Liver (tissue), 3 donors: ENCODE measurements around the gene IGF2.

Experiments
- RAD21 ChIP-seq, 2 donors: IDR thresholded peaks; 2 replicates each; pipeline ENCODE4 v1.6.1; 2016; ENCODE audit warnings: antibody characterized with exemption in 2 of 2, mild to moderate bottlenecking in 2 of 2
- SP1 ChIP-seq: IDR thresholded peaks from 2 replicates; pipeline ENCODE4 v1.6.1; 2018; ENCODE audit warnings: antibody characterized with exemption, mild to moderate bottlenecking
- TF ChIP-seq, protein P1 (sequence below): fragments of 150-350 bp; IDR thresholded peaks from 2 replicates; pipeline ENCODE4 v1.5.1; 2017; ENCODE audit warnings: improper control_type of control experiment, low read depth, low read length; ENCODE audit not compliant: missing input control
- TF ChIP-seq, protein P2 (sequence below): IDR thresholded peaks from 2 replicates; pipeline ENCODE4 v1.6.1; 2016; ENCODE audit warnings: antibody characterized with exemption
- TF ChIP-seq, protein P3 (sequence below): IDR thresholded peaks from 2 replicates; pipeline ENCODE4 v1.6.1; 2016; ENCODE audit warnings: antibody characterized with exemption
- TF ChIP-seq, protein P4 (sequence below): IDR thresholded peaks from 2 replicates; pipeline ENCODE4 v1.6.1; 2016; ENCODE audit warnings: antibody characterized with exemption, mild to moderate bottlenecking
- donor health status: healthy.
- donor health status: healthy.

DNA sequence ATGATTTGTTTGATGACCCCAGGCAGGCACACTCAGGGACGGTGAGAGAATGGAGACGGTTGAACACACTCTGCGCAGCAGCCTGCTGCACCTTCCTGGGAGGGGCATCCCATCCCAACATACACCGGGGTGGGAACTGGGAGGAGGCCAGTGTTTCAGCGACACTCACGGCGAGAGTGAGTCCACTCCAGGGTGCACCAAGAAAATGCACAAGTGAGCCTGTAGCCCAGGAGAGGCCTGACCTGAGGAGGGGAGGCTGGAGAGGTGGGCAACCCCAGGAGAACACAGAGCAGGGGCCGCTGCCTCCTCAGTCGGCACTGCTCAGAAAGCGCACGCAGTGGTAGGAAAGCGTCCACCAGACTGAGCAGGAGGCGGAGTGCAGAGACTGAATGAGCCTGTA lies 54.5 kb downstream of the IGF2 start:
- TF ChIP-seq SP1 (no peak), RAD21 (IDR thresholded peaks at IDR 0.05) (no peak)
- TF ChIP-seq, protein P1, sequence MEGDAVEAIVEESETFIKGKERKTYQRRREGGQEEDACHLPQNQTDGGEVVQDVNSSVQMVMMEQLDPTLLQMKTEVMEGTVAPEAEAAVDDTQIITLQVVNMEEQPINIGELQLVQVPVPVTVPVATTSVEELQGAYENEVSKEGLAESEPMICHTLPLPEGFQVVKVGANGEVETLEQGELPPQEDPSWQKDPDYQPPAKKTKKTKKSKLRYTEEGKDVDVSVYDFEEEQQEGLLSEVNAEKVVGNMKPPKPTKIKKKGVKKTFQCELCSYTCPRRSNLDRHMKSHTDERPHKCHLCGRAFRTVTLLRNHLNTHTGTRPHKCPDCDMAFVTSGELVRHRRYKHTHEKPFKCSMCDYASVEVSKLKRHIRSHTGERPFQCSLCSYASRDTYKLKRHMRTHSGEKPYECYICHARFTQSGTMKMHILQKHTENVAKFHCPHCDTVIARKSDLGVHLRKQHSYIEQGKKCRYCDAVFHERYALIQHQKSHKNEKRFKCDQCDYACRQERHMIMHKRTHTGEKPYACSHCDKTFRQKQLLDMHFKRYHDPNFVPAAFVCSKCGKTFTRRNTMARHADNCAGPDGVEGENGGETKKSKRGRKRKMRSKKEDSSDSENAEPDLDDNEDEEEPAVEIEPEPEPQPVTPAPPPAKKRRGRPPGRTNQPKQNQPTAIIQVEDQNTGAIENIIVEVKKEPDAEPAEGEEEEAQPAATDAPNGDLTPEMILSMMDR: no peak
- TF ChIP-seq, protein P2, sequence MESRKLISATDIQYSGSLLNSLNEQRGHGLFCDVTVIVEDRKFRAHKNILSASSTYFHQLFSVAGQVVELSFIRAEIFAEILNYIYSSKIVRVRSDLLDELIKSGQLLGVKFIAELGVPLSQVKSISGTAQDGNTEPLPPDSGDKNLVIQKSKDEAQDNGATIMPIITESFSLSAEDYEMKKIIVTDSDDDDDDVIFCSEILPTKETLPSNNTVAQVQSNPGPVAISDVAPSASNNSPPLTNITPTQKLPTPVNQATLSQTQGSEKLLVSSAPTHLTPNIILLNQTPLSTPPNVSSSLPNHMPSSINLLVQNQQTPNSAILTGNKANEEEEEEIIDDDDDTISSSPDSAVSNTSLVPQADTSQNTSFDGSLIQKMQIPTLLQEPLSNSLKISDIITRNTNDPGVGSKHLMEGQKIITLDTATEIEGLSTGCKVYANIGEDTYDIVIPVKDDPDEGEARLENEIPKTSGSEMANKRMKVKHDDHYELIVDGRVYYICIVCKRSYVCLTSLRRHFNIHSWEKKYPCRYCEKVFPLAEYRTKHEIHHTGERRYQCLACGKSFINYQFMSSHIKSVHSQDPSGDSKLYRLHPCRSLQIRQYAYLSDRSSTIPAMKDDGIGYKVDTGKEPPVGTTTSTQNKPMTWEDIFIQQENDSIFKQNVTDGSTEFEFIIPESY: no peak
- TF ChIP-seq, protein P3, sequence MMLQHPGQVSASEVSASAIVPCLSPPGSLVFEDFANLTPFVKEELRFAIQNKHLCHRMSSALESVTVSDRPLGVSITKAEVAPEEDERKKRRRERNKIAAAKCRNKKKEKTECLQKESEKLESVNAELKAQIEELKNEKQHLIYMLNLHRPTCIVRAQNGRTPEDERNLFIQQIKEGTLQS: no peak
- TF ChIP-seq, protein P4, sequence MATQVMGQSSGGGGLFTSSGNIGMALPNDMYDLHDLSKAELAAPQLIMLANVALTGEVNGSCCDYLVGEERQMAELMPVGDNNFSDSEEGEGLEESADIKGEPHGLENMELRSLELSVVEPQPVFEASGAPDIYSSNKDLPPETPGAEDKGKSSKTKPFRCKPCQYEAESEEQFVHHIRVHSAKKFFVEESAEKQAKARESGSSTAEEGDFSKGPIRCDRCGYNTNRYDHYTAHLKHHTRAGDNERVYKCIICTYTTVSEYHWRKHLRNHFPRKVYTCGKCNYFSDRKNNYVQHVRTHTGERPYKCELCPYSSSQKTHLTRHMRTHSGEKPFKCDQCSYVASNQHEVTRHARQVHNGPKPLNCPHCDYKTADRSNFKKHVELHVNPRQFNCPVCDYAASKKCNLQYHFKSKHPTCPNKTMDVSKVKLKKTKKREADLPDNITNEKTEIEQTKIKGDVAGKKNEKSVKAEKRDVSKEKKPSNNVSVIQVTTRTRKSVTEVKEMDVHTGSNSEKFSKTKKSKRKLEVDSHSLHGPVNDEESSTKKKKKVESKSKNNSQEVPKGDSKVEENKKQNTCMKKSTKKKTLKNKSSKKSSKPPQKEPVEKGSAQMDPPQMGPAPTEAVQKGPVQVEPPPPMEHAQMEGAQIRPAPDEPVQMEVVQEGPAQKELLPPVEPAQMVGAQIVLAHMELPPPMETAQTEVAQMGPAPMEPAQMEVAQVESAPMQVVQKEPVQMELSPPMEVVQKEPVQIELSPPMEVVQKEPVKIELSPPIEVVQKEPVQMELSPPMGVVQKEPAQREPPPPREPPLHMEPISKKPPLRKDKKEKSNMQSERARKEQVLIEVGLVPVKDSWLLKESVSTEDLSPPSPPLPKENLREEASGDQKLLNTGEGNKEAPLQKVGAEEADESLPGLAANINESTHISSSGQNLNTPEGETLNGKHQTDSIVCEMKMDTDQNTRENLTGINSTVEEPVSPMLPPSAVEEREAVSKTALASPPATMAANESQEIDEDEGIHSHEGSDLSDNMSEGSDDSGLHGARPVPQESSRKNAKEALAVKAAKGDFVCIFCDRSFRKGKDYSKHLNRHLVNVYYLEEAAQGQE: no peak
